Bronchial epithelial cell (primary cell): ENCODE data around the gene SMCP. TPM values are rescaled to one million over a fixed set of nuclear protein-coding genes. Genes with fewer than 3 reads are reported as not detected.
A peak's percentile ranks its signal among the peaks of the same experiment; 100 is the strongest.

ENCODE experiments used
- DNase-seq: peaks from one replicate; pipeline ENCODE4 v3.0.0-alpha.2; 2010; ENCODE audit warnings: low read depth
- FAIRE-seq: peaks from 2 replicates; lab custom pipeline; 2011; peaks lifted over from hg19 to GRCh38; lab: Jason Lieb, UNC
- H3K27me3 ChIP-seq: 2 replicates; pipeline ENCODE4 v1.5.1; 2011; ENCODE audit warnings: low read length; ENCODE audit not compliant: control insufficient read depth, insufficient read depth
- H3K36me3 ChIP-seq: 2 replicates; pipeline ENCODE4 v1.5.1; 2011; ENCODE audit warnings: low read length; ENCODE audit not compliant: control insufficient read depth, insufficient read depth
- H3K4me3 ChIP-seq: 2 replicates; pipeline ENCODE4 v1.5.1; 2011; ENCODE audit warnings: mild to moderate bottlenecking, low read depth, low read length, control low read depth
- CTCF ChIP-seq: IDR thresholded peaks from 2 replicates; pipeline ENCODE4 v1.5.1; 2011; ENCODE audit warnings: mild to moderate bottlenecking, moderate library complexity, low read length, control low read depth, inconsistent platforms; ENCODE audit not compliant: insufficient read depth, severe bottlenecking
- total RNA-seq: library from RNA; depleted of rRNA; stranded (reverse); fragments of >200 nt; gene quantifications from 2 replicates; pipeline ENCODE4 v1.2.1, GENCODE V29; 2014

Gene SMCP, protein sequence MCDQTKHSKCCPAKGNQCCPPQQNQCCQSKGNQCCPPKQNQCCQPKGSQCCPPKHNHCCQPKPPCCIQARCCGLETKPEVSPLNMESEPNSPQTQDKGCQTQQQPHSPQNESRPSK
- not detected in 2 replicates for total RNA-seq

GRCh38 chr1:152878042-152878441 lies at the start of gene SMCP:
Gene SMCP, plus strand, starts transcription at chr1:152878322. Its CDS starts 6,101 bp downstream, at chr1:152884423.
- DNase-seq: no peak
- H3K4me3 ChIP-seq: no peak within 1 kb of the TSS
- H3K36me3 ChIP-seq: no peaks in the 10 kb centered on the region
- H3K27me3 ChIP-seq: no peaks in the 10 kb centered on the region
- no peak for FAIRE-seq
- peak; percentile 40 for TF ChIP-seq CTCF

DNA sequence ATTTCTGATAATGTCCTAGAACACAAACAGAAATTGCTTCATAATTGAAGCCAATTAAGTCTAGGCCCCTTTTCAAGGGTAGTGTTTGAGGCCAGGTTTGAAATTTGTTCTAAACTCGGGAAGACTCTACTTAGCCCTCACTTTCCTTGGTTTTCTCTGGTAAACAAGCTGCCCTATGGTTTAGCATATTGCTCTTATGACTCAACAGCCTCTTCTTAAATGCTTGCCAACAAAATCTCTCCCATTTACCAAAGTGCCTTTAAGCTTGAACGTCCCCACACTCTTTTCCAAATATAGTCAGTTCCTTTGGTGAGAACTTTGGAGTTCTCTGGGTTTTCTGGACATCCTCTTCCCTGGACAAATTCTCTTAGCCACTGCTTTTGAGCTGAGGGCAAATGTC lies 41.3 kb upstream of the SMCP start:
- no peaks in the 10 kb centered on the region for H3K36me3 ChIP-seq
- no peak for DNase-seq
- no peak for TF ChIP-seq CTCF
- FAIRE-seq: no peak
- peaks cover 2% of the 10 kb centered on the region for H3K27me3 ChIP-seq
- no peak overlapping the region for H3K4me3 ChIP-seq

DNA sequence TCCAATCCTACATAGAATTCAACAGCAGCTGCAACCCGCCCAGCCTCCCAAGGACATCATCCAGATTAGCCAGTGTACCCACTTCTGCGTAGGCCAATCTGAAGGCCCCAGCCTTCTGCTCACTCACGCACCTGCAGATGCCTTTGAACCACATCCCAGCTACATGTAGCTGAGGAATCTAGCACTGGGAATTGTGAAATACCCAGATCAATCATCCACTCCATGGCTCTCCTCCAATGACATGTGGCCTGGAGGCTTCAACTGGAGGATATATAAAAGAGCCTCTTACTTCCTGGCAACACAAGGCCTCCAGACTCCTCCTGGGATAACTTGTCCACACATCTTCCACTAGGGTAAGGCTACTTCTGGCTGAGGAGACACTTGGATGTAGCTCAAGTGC lies 35.6 kb upstream of the SMCP start, which contains the start of gene LCE6A:
Gene LCE6A (plus strand): TSS at position 301 of the 400 bp plus-strand sequence. CDS start 665 bp downstream, outside the sequence.
- peak; percentile 89 for FAIRE-seq
- Histone ChIP-seq H3K4me3 (no peak within 1 kb of the TSS), H3K36me3 (no peaks in the 10 kb centered on the region), H3K27me3 (peaks cover 2% of the 10 kb centered on the region)
- no peak for TF ChIP-seq CTCF
- peak; percentile 20 for DNase-seq

GRCh38 chr1:152855661-152856060 lies 22.5 kb upstream of the SMCP start:
- Histone ChIP-seq H3K36me3 (no peaks in the 10 kb centered on the region), H3K4me3 (no peak overlapping the region), H3K27me3 (no peaks in the 10 kb centered on the region)
- FAIRE-seq (peak; percentile 64), DNase-seq (no peak)
- TF ChIP-seq CTCF: no peak

DNA sequence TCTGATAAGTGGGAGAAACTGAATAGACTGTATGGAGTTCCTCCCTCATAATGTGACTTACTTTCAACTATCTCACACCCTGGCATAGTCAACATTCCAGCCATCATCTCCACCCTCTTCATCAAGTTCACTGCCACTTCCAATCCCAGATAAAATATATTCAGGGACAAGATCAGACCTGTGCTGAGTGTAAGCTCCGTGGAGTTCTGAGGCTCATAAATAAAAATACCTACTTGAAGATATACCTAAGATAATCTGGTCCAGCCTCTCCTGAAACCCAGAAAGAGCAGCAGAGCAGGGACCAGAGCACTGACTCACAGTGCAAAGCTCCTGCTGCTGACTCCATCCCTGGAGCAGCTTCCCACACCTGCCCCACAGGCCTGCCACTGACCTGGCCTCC lies 20.1 kb upstream of the SMCP start:
- Histone ChIP-seq H3K36me3 (no peaks in the 10 kb centered on the region), H3K4me3 (no peak overlapping the region)
- FAIRE-seq: no peak

More for the DNA sequence above, 20.1 kb upstream of the SMCP start:
- DNase-seq: peak; percentile 45
- peaks cover 2% of the 10 kb centered on the region for H3K27me3 ChIP-seq
- TF ChIP-seq CTCF: no peak
